ENCODE results near the gene LINC00305.

Gene LINC00305

DNA sequence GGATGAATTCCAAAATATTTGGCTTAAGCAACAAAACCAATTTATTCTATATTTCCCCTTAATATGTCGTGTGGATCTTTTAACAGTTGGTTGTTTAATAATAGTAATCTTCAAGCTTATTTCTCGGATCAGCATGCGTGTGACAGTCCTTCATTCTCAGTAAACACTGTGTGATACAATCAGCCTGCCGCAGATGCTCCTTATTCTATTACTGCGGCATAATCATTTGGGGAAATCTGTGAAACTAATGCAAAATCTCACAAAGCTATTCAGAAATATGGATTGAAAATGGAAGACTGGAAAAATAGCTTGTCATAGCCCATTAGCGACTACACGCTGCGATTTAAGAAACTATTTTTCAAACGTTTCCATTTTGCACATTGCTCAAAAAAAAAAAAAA is 36.9 kb downstream of the LINC00305 start:
- no peak for DNase-seq

DNA sequence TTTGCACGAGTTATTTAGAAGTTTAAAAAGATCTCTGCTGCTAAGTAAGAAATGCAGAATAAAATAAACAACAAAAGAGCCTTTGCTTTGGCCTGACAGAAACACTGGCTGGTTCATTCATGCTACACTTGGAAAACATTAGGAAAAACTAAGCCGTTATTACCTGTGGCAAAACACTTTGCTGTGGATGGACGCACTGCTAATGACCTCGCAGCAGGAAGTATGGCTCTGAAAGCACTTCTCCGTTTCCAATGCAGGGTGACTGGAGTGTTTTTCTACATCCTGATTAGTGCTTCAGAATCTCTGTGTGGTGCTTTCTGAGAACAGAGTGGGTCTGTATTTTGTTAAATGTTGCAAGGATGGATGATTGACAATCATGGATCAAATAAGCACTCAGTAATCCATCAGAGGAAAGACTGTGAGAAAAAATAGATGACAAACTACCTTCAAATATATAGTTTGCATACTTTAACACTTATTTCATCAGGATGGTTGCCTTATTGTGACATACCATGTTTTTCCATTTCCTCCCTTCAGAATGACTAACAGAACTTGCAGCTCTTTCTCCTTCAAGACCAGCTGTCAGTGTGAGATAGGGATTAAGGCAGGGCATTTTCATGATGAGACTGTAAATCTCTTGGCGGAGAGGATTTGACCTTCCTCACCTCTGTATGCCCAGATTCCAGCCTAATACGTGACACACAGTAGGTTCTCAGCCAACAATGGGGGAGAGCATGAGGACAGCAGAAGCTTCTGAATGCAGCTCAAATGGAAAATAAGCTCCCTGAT is 38.0 kb downstream of the LINC00305 start:
- DNase-seq = no peak

DNA sequence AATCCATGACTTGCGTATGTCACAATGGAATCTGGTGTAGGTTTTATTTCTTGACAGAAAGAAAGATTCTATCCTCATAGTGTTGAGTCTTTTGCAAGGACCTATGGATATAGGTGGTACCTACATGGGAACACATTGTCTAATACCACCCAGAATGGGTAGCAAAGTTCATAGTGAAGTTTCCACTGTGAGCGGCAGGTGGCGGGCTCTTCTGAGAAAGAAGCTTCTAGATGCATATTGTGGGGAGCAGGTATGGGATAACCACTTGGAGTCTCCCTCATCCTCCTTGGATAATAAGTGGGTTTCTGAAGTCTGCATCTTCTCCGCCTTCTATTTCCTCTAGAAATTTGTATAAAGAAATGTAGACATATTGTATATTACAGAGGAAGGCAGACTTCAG is 44.9 kb downstream of the LINC00305 start:
- no peak for DNase-seq

DNA sequence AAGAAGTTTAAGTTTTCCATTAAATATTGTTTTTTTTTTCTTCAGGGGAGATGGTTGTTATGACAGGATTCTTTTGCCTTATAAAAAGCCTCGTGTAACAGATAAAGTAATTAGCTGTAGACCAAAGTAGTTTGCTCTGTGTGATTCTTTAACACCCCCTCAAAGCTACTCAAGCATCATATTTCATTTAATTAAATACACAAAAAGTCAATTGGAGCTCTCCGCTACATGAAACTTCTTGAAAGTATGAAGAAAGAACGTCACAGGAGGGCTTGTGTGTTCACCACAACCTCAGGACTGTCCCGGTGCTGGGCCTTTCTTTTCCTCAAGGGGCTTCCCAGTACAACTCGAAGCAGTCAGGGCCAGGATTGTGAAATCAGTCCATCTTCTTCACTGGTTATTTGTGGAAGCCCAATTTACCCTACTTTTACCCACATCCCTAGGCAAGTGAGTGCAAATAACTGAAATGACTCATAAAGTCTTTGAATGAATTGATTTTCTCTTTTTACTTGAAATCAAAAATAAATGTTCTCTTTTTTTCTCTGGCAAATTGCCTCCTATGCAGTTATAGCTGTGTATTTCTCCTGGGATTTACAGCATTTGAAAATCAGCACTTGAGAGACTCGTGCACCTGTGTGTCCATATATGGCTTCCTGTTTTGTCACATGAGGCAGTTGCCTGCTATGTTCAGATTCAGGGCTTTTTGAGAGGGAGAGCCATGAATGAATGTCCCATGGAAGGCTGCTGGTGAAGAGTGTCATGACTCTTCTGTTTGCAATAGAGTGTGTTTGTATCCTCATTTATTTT is 48.6 kb downstream of the LINC00305 start:
- DNase-seq = no peak

DNA sequence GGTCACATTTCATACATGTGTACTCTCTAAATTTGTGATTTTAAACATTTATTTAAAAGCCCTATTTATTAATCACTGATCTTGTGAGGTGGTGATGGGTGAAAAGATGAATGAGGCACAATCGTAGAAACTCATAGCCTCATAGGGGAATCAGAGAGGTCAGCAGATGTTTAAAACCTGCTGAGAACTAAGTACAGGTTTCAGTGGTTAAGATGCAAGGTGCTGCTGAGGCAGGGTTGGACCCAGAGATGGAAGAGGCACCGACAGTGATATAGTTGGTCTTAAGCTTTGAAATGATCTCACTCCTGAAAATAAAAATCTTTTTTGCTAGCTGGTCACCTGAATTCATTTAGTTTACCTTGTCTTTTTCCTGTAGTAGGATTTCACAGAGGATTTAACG is 49.6 kb downstream of the LINC00305 start:
- no peak for DNase-seq

DNA sequence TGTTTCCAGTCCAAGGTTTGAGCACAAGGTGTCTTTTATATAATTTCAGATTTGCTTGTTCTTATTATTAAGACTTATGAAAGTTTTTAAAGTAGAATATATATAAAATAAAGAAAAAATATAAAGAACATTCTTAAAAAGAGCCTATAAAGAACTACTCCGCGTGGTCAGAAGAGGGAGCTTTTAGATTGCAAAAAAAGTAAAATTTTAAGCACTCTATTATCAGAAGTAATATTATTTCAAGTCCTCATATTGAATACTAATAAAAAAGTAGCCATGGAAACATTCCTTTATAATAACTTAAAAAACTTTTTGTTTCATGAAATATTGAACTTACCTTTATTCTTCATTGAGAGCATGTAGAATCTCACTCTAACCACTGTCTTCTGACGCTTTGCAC is 51.4 kb downstream of the LINC00305 start:
- DNase-seq = no peak

DNA sequence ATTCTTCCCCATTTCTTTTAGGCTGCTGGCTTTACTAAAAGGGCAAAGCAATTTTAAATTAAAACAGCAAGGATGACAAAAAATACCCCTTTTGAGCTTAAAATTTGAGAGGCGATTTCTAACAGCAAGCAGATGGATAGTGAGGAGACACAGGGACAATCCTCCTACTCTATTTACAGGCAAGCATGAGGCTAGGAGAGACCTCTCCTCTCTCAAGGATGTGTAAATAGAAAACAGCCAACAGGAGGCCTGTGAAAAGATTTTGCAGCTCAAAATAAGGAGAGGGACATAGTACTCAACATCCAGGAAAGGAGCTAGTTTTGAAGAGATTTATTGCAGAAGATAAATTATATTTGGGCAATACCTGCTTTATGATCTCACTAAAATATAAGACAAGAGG is 53.8 kb downstream of the LINC00305 start:
- DNase-seq = no peak

DNA sequence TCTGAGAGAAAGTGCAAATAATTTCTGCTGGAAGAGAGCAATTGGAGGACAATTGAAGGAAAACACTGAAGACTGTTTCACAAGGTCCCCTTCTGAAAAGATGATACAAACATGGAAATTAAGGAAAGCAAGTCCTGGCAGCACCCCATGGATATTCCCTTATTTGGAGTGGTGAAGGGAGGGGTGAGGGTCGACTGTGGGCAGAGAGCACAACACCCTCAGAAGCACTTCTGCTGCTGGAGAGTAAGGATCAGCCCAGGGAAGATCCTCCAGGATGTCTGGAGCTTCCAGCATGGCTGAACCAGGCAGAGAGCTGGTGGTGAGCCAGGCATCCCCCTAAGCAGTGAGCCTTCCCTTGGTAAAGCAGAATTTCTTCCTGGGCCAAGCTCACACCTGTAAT is 54.7 kb downstream of the LINC00305 start:
- DNase-seq = no peak

DNA sequence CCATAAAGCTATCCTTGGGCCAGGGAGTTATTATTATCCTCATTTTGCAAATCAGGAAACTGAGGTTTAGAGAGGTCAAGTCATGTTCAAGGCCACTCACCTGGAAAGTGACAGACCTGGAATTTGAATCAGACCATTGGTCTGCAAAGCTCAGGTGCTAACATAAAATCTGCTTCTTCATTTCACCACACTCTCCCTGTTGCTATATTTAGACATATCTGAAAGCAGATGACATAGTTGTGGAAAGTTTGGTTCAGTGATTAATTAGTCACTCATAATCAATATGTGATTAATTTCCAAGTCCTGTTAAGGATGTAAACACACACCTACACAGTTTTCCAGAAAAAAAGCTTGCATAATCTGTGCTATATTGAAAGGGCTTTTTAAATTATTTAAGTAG is 57.4 kb downstream of the LINC00305 start:
- DNase-seq = no peak

DNA sequence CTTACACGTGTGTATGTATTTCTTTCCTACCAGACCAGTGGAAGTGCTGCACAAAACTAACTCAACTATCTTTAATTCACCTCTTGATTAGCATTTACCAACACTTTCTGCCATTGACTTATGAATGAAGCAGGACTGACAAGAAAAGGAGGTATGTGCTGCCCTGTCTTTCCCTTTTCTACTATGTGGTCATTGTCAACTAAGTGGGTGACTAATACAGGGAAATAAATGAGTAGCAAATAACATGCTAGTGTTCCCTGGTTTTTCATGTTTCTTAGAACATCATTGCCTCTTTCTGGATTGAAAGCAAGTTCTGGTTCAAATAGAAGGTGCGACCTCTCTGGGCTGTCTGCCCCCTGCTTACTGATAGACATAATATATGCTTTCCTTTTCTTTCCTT is 58.0 kb downstream of the LINC00305 start:
- DNase-seq = no peak

DNA sequence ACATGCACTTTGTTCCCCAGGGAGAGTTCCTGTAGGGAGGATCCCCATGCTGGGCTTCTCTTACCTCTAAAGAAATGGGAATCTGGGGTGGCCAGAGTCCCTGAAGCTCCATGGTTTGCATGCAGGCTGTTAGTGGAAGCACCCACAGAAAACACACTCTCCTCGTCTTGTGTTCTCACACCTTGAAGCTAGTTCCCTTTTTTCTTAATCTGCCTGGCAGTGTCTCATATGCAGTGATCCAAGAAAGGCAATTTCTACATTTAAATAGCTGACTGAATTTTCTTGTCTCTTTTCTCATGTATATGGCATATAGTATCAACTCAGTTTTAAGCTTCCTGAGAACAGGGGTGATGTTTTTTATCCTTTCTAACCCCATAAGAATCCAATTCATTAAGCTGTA is 65.0 kb downstream of the LINC00305 start:
- DNase-seq = no peak

DNA sequence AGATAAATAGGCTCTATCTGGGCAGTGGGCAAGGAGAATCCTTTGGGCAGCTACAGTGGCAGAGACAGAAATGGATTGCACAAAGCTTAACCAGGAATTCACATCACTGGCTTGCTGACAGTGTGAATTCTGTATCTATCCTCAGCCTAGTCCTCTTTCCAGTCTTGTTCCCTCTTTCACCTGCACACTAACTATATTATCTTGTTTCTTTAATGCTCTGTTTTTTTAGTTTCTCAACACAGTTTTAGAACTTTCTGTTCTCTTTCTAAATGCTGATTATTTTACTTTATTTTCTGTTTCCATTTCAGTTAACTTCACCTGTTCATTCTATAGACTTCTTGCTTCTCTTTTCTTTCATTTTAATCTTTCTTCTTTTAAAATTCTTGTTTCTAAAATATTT is 66.4 kb downstream of the LINC00305 start:
- DNase-seq = no peak

DNA sequence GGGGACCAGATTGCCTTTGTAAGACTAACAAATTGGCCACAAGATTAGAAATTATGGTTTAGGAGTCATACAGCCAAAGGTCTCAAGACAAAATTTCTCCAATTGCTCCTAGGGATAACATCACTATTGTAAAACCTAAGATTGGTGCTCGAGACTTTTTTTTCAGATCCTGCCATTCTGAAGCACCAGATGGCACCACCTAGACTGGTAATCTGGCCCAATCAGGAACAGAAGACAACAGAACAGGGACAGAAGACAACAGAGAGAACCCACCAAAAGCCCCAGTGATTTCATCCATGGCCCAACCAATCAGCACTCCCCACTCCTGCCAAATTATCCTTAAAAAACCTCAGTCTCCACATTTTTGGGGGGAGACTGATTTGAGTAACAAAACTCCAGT is 66.8 kb downstream of the LINC00305 start:
- DNase-seq = no peak

DNA sequence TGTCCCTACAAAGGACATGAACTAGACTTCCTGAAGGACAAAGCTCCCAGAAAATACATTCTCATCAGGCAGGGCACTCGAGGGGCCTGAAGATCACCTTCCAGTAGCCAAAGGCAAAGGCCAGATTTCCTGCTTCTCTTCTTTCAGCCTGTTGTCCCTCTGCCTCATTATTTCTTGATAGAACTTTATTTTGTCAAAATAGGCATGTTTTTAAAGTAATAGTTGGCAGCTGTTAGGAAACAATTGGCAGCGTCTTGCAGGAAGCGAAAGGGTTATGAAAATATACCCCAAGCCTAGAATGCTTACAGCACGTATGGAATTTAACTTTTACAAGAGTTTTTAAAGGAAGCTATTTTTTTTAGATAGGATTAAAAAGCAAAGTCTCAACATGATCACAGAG is 74.9 kb downstream of the LINC00305 start:
- DNase-seq = no peak

DNA sequence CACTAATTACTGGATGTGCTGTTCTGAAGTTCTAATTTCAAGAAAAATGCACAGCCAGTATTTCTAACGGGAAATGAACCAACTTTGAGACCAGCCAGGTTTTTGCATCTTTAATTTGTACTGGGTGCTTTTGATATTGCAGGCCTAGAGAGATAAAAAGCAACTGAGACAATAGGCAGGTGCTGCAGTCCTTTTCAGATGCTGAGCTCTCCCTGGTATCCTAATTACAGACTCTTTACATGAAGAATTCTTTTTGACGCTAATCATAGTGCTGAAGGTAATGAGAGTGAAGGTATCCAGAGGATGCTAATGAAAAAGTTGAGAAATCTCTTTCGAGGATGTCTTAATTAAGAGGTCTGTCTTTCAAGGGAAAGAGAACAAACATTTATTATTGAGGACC is 93.9 kb downstream of the LINC00305 start:
- DNase-seq = no peak

DNA sequence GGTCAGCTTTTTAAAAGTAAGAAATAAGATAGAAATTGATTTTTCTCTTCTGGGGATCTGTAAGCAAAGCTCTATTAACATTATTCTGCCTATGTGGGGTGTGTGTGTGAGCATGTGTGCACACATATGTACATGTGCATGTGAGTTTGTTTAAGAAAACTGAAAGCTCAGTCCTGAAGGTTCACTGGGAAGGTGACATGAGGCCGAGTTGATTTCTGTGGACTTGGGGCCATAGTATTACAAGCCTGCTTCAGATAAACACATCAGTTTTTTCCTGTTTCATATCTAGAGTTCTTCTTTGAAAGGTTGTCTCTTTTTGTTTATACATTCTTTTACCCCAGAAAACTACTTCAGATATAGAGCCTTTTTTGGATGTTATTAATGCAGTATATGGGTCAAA is 95.6 kb downstream of the LINC00305 start:
- DNase-seq = no peak

DNA sequence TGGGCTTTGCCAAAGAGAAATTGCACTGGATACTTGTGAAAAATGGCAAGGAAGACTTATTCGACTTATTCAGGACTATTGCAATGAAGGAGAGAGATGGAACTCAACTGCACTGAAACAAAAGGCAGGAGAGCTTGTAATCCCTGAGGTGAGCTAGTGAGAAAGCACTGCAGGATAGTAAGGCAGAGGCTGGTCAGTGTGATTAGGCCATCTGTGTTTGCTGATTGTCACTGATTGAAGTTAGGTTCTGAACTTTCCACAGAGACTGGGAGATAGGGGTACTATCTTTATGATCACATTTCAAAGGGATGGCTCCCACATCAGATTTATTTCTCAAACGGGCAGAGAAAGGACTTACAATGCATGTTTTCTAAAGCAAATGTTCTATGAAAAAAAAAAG is 96.1 kb downstream of the LINC00305 start:
- DNase-seq = no peak

DNA sequence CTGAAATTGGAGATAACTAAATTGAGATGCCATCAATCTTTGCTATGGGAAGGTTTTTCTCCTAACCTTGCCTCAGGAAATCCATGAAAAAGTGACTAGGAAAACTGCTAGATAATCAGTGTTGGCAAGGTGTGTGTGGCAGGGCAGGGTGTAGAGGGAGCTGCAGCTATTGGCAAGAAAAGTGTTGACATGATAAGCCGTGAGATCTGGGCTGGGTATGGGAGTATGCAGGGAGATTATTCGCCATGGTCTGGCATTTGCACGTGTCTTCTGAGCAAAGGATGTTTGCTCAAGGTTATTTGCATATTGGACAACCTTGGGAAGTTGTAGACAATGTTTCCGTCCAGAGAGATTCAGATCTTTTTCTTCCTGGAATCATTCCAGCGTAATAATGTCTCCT is 104.3 kb downstream of the LINC00305 start:
- no peak for DNase-seq

DNA sequence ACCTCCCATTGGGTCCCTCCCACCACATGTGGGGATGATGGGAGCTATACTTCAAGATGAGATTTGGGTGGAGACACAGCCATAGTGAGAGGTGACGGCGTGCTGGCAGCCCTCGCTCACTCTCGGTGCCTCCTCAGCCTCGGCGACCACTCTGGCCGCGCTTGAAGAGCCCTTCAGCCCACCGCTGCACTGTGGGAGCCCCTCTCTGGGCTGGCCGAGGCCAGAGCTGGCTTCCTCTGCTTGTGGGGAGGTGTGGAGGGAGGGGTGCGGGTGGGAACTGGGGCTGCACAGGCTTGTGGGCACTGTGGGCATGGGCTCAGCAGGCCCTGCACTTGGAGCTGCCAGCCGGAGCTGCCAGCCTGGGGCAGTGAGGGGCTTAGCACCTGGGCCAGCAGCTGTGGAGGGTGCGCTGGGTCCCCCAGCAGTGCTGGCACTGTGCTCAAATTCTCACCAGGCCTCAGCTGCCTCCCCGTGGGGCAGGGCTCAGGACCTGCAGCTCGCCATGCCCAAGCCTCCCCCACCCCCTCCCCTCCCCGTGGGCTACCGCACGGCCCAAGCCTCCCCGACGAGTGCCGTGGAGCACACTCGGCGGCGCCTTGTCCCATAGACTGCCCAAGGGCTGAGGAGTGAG is 106.0 kb downstream of the LINC00305 start:
- no peak for DNase-seq

DNA sequence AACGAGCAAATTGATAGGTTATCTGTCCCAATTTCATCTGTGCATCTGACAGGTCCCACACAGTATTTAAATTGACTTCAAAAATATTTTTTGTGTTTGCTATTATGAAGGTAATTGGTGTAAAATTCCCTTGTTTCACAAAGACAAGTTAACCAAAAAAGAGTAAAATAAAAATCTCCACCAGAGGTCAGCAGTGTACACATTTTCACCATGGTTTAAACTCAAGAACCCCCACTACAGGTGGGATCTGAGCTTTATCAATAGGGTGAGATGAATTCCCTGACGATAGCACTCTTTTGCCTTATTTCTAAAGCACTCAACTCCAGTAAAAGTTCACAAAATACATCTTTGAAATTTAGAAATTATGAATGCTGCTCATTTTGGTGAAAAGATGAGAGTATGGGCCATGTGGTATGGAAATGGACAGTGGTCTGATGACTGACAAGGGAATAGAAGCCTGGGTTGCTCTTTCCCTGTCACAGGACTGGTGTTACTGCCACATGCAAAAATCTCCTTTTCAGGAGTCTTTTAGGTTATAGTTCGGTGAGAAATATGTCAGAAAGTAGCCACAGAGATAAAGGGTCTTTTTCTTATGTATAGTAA is 111.0 kb downstream of the LINC00305 start:
- no peak for DNase-seq

DNA sequence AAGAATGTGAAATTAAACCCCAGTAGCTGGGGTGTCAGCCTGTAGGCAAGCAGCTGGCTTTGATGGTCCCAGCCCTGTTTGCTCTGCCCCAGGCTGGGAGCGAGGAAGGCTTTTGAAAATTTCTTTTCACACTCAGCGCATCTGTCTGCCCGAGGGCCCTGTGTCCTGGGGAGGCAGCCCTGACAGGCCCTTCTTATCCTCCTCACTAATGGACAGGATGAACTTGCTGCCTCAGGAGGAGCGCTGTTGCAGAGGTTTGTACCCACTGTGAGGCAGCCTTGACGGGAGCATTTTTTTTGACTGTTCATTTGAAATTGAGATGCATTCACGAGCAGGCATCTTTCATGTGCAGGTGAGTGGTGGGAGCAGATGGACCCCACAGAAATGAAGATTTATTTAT is 116.6 kb downstream of the LINC00305 start:
- DNase-seq = no peak

DNA sequence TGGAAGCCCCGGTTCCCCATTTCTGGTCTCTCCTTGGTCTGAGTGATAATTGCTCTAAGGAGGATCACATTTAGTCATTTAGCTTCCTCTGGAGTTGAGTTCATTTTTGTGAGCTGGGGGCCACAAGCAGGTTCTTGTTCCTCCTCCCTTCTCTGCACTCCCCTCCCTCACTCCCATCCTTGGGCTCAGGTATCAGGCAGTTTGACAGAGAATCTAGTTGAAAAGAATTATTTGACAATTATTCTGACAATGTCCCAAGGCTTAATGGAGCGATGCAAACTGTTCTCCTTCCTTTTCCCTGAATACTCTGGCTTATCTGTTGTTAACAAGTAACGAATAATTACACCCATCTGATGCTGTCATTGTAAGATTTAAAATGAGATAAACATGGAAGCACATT is 117.5 kb downstream of the LINC00305 start:
- no peak for DNase-seq

Measured in amniotic stem cell (primary cell).